Measurements from ENCODE around the gene STK24.

DNA sequence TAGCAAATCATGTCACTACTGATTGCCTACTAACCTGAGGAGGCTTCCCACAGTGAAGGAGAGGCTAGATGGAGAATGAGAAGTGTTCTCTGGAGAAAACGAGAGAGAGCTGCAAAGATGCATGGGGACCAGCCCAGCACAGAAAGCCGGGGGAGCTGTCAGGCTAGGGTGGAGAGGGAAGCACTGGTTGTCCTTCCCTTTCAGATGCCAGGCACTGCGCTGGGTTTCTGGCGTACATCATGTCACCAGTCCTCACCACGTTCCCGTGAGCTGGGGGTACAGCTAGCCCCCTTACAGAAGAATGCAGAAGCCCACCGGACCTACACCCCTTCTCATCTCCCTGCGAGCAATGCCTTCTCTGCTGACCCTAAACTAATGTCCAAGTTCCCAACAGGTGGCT lies 86.0 kb downstream of the STK24 start:
- TF ChIP-seq CTCF (IDR thresholded peaks at IDR 0.05), result no peak
- no peak for TF ChIP-seq TAF1 (IDR thresholded peaks at IDR 0.05; ENCODE audit: borderline replicate concordance, low read depth, low read length)
